NCI-H146 (cell line): ENCODE measurements around the gene S100A5.
A peak's percentile ranks its signal among the peaks of the same experiment; 100 is the strongest.

ENCODE experiments used
- DNase-seq: peaks from one replicate; lab custom pipeline; 2025; lab: John Stamatoyannopoulos, UW

Gene S100A5

GRCh38 chr1:153506831-153507413 is 33.8 kb downstream of the S100A5 start:
- DNase-seq: no peak

GRCh38 chr1:153506386-153506785 is 34.3 kb downstream of the S100A5 start:
- no peak for DNase-seq

DNA sequence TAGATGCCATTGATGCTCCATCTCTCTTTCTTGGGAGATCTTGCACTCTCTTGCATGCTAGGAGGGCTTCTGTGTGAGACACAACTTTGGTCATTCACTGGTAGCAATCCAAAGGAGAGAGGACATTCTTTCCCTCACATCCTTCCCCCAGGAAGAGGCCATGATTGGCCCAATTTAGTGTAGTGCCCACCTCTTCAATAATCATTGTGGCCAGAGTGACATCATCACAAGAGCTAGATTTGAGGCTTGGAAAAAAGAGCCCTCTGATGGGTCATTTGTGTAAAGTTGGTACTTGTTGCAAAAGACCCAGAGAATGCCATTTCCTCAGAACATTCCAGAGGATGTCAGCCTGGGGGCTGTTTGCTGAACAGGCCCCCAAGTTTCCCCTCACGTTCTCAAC is 35.2 kb downstream of the S100A5 start:
- DNase-seq: no peak

GRCh38 chr1:153503766-153504165 is 37.0 kb downstream of the S100A5 start:
- no peak for DNase-seq

GRCh38 chr1:153498746-153499145 is 42.0 kb downstream of the S100A5 start:
- DNase-seq: peak; percentile 34

- DNase-seq: no peak
These were observed 45.2 kb downstream of the S100A5 start for GRCh38 chr1:153495536-153495935.

DNA sequence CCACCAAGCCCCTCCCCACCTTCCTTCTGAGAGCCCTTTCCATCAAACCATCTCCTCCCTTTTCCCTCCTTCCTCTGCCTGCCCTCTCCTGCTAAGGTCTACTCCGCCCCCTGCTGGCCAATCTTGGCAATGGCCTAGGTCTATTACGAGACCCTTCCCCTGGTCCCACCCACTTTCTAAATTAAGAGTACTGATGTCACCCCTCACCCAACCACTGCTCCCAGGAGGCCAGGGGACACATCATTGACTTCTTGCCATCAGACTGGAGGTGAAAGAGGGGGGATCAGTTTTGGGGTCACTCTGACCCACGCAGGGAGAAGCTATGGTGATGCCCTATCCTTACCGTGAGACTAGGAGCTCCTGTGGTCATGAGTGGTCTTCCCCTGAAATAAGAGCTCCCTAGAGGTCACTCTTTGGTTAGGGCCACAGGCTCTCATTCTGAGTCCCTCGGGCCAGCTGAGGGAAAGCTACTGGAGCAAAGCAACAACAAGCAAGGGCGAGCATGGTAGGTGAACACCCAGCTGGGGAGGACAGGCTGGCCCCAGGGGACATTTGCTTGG is 45.7 kb downstream of the S100A5 start:
- DNase-seq: peak; percentile 90

GRCh38 chr1:153493343-153493960 is 47.3 kb downstream of the S100A5 start:
- DNase-seq: no peak

DNA sequence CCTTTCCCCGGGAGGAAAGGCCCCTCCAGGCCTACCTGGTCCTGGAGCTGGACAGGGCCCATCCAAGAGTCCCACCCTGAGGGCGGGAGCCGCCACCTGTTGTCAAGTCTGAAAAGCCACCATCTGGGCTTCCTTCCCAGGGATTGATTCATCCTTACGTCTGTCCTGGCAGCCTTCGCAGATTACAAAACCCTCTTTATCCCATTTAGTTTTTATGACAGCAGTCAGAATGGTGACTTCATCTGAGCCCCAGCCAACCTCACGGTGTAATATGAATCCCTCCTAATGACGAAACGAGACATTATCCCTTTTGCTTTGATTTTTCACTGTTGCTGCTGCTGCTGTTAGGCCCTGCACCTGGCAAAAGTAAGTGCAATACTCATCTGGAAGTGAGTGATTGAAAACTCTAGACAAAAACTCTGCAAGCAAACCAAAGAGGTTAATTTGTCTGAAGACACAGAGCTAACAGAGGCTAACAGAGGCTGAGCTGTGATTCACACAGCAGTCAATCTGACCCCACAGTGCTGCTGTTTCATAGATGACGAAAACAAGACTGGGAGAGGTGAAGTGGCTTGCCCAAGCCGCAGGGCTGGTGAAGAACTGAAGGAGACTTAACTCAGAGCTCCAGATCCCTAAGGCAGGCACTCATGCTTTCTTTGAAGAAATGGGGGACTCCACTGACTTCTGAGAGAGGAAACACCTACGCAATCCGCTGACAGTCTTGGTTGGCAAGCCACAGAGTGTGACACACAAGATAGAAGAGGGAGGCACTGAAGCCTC is 50.3 kb downstream of the S100A5 start:
- peak; percentile 74 for DNase-seq

GRCh38 chr1:153488731-153489130 is 52.0 kb downstream of the S100A5 start:
- DNase-seq: no peak

GRCh38 chr1:153487707-153488106 is 53.0 kb downstream of the S100A5 start:
- no peak for DNase-seq
